ENCODE measurements around the gene FADS6. TPM values are rescaled to one million over a fixed set of nuclear protein-coding genes. Genes with fewer than 3 reads are reported as not detected.
"Not testable (repeated sequence)": the region's sequence is repeated elsewhere in the genome, so short reads cannot be mapped to it uniquely, and the experiment has no call there.

The FADS6 gene
- total and polyA plus RNA-seq, 2 donors = 0.48 to 0.96 TPM

DNA sequence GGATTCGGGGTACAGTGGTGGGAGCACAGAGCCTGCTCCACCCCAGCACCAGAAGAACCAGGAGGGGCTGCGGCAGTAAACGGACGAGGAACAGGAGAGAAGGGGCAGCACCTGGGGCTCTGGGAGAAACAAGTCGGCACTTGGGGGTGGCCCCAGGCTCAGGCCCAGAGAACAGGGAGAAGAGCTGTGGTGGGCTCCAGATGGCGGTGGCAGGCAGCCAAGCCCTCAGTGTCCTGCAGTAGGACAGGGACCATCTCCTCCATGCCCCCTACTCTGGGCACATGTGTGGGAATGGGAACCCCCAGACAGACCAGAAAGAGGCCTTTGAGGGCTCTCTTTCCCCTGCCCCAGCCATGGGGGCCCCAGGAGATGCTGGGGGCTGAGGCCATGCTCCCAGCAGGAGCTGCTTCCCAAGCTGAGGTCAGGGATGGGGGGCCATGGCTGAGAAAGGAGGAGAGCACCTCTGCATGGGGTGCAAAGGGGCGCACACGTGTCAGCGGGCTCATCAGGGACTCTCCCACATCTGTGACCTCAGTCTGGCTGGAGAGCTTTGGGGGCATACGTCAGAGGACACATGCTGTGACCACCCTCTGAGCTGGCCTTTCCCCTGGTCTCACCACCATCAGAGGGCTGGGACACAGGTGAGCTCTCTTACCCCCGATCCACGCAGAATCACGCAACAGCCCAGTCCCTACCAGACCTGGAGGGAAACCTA, 22.9 kb upstream of the FADS6 start:
- H3K4me3 ChIP-seq (ENCODE audit: low read depth, low read length) = no peak overlapping the region
- H3K36me3 ChIP-seq (ENCODE audit: insufficient read depth) = no peaks in the 10 kb centered on the region
- no peak for DNase-seq (ENCODE audit: extremely low spot score)
- 80% methylated on average over 13 of the region's 13 CpGs for WGBS
- no peak overlapping the region for H3K27ac ChIP-seq (ENCODE audit: low read depth)
- no peaks in the 10 kb centered on the region for H3K4me1 ChIP-seq (ENCODE audit: insufficient read depth)

GRCh38 chr17:74911423-74911822, 18.0 kb upstream of the FADS6 start:
- not testable (repeated sequence) for H3K27ac ChIP-seq (ENCODE audit: low read depth); H3K4me1 ChIP-seq (ENCODE audit: insufficient read depth); DNase-seq (ENCODE audit: extremely low spot score); H3K4me3 ChIP-seq (ENCODE audit: low read depth, low read length); H3K36me3 ChIP-seq (ENCODE audit: insufficient read depth)
- WGBS = 69% methylated on average over 8 of the region's 8 CpGs

GRCh38 chr17:74909097-74909496, 15.7 kb upstream of the FADS6 start:
- DNase-seq (ENCODE audit: extremely low spot score); H3K4me3 ChIP-seq (ENCODE audit: low read depth, low read length); H3K4me1 ChIP-seq (ENCODE audit: insufficient read depth); H3K36me3 ChIP-seq (ENCODE audit: insufficient read depth); H3K27ac ChIP-seq (ENCODE audit: low read depth): not testable (repeated sequence)
- WGBS = 69% methylated on average over 4 of the region's 4 CpGs

DNA sequence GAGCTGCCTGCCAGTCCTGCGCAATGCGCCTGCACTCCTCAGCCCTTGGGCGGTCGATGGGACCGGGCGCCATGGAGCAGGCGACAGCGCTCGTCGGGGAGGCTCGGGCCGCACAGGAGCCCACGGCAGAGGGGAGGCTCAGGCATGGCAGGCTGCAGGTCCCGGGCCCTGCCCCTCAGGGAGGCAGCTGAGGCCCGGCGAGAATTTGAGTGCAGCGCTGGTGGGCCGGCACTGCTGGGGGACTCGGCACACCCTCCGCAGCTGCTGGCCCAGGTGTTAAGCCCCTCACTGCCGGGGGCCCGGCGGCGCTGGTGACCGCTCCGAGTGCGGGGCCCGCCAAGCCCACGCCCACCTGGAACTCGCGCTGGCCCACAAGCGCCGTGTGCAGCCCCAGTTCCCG, 13.6 kb upstream of the FADS6 start:
- no peak for DNase-seq (ENCODE audit: extremely low spot score)
- WGBS = 95% methylated on average over 34 of the region's 34 CpGs
- Histone ChIP-seq H3K36me3 (ENCODE audit: insufficient read depth) (no peaks in the 10 kb centered on the region), H3K4me3 (ENCODE audit: low read depth, low read length) (no peak overlapping the region), H3K27ac (ENCODE audit: low read depth) (no peak overlapping the region), H3K4me1 (ENCODE audit: insufficient read depth) (no peaks in the 10 kb centered on the region)

DNA sequence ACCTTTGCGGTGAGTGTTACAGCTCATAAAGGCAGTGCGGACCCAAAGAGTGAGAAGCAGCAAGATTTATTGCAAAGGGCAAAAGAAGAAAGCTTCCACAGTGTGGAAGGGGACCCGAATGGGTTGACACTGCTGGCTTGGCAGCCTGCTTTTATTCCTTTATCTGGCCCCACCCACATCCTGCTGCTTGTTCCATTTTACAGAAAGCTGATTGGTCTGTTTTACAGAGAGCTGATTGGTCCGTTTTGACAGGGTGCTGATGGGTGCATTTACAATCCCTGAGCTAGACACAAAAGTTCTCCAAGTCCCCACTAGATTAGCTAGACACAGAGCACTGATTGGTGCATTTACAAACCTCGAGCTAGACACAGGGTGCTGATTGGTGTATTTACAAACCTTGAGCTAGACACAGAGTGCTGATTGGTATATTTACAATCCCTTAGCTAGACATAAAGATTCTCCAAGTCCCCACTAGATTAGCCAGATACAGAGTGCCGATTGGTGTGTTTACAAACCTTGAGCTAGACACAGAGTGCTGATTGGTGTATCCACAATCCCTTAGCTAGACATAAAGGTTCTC, 12.9 kb upstream of the FADS6 start:
- not testable (repeated sequence) for H3K4me1 ChIP-seq (ENCODE audit: insufficient read depth); H3K36me3 ChIP-seq (ENCODE audit: insufficient read depth); H3K4me3 ChIP-seq (ENCODE audit: low read depth, low read length); DNase-seq (ENCODE audit: extremely low spot score); H3K27ac ChIP-seq (ENCODE audit: low read depth)
- WGBS = 60% methylated on average over 6 of the region's 6 CpGs

DNA sequence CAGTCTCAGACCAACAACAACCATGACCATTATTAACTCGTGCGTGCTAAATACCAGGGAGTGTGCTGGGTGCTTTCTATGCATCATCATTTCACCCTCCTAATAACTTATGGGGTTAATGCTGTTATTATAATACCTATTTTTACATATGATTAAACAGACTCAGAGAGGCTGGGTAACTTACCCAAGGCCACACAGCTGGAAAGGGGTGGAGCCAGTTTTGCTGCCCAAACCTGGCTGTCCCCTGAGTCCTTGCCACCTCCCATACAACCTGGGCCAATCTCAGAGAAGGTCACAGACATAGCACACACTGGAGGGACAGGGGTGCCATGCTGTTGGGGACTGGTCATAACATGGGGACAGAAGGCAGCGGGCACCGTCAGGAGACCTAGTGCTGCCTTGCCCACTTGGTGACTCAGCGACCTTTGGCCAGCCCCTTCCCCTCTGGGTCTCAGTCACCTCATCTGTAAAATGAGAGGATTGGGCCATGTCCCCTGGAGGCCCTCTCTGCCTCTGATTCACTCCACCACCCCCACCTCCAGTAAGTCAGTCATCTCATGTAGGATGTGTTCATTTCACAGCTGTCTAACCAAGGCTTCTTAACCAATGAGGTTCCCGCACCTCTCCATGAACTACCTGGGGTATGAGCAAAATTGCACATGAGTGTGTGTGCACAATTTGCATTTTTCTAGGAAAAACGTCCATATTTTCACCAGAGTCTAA, 11.4 kb upstream of the FADS6 start:
- WGBS = 77% methylated on average over 7 of the region's 7 CpGs
- Histone ChIP-seq H3K36me3 (ENCODE audit: insufficient read depth) (no peaks in the 10 kb centered on the region), H3K4me3 (ENCODE audit: low read depth, low read length) (no peak overlapping the region), H3K27ac (ENCODE audit: low read depth) (no peak overlapping the region), H3K4me1 (ENCODE audit: insufficient read depth) (no peaks in the 10 kb centered on the region)
- DNase-seq (ENCODE audit: extremely low spot score) = no peak

DNA sequence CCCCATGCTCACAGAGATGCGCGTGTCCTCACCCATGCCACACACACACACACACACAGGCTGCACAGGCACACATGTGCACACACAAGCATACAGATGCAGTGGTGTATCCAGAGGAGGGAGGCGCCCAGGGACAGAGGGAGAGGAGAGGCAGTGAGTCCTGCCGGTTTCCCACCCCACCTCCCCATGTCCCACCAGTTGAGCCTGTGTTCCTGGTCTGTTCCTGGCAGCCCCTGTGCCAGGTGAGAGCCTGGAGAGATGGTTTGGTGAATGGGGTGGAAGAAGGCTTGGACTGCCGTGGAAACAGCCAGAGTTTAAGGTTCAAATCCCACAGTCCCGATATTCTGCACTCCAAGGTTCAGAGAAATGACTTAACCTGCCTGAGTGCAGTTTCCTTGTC, 10.2 kb upstream of the FADS6 start:
- no peak for DNase-seq (ENCODE audit: extremely low spot score)
- Histone ChIP-seq H3K27ac (ENCODE audit: low read depth) (no peak overlapping the region), H3K4me1 (ENCODE audit: insufficient read depth) (no peaks in the 10 kb centered on the region), H3K4me3 (ENCODE audit: low read depth, low read length) (no peak overlapping the region), H3K36me3 (ENCODE audit: insufficient read depth) (no peaks in the 10 kb centered on the region)
- WGBS = 65% methylated on average over 6 of the region's 6 CpGs

- H3K27ac ChIP-seq (ENCODE audit: low read depth) = no peak overlapping the region
Observed at GRCh38 chr17:74903034-74903433, 9.6 kb upstream of the FADS6 start.

GRCh38 chr17:74901353-74902135, 8.1 kb upstream of the FADS6 start:
- no peak for DNase-seq (ENCODE audit: extremely low spot score)
- Histone ChIP-seq H3K4me1 (ENCODE audit: insufficient read depth) (no peaks in the 10 kb centered on the region), H3K4me3 (ENCODE audit: low read depth, low read length) (no peak overlapping the region), H3K36me3 (ENCODE audit: insufficient read depth) (no peaks in the 10 kb centered on the region), H3K27ac (ENCODE audit: low read depth) (no peak overlapping the region)
- 72% methylated on average over 14 of the region's 14 CpGs for WGBS

More at GRCh38 chr17:74903034-74903433, 9.6 kb upstream of the FADS6 start:
- DNase-seq (ENCODE audit: extremely low spot score) = no peak
- 80% methylated on average over 9 of the region's 9 CpGs for WGBS
- no peak overlapping the region for H3K4me3 ChIP-seq (ENCODE audit: low read depth, low read length)
- no peaks in the 10 kb centered on the region for H3K4me1 ChIP-seq (ENCODE audit: insufficient read depth)
- no peaks in the 10 kb centered on the region for H3K36me3 ChIP-seq (ENCODE audit: insufficient read depth)

- Histone ChIP-seq H3K27ac (ENCODE audit: low read depth) (no peak overlapping the region), H3K36me3 (ENCODE audit: insufficient read depth) (no peaks in the 10 kb centered on the region), H3K4me1 (ENCODE audit: insufficient read depth) (no peaks in the 10 kb centered on the region), H3K4me3 (ENCODE audit: low read depth, low read length) (no peak overlapping the region)
- 76% methylated on average over 8 of the region's 8 CpGs for WGBS
- no peak for DNase-seq (ENCODE audit: extremely low spot score)
Observed at GRCh38 chr17:74900208-74900607, 6.8 kb upstream of the FADS6 start.

DNA sequence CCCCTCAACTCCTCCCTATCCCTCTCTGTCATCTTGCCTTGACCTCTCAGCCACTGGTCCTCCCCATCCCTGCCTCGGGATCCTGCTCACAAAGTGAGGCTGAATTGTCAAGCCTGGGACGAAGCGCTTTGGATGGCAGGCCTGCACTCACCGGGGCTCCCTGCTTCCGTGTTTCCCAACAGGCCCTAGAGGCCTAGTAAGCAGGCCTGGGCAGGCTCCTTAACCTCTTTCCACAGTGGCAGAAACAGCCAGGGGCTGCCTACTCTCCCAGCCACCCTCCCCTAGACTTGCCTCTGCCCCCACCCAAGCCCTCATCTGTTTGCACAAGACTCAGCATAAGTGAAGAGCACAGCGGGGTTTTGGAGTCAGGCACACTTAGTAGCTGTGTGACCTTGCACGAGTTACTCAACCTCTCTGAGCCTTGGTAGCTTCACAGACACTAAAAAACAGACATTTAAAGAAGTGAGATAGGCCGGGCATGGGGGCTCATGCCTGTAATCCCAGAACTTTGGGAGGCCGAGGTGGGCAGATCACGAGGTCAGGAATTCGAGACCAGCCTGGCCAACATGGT, 5.0 kb upstream of the FADS6 start:
- no peak for DNase-seq (ENCODE audit: extremely low spot score)
- 72% methylated on average over 11 of the region's 11 CpGs for WGBS

GRCh38 chr17:74893936-74894671, 671 bp upstream of the FADS6 start:
- H3K27ac ChIP-seq (ENCODE audit: low read depth) = no peak overlapping the region
- no peaks in the 10 kb centered on the region for H3K36me3 ChIP-seq (ENCODE audit: insufficient read depth)
- peaks cover 3% of the 10 kb centered on the region for H3K4me1 ChIP-seq (ENCODE audit: insufficient read depth)
- WGBS = 25% methylated on average over 22 of the region's 22 CpGs
- DNase-seq (ENCODE audit: extremely low spot score) = no peak
- H3K4me3 ChIP-seq (ENCODE audit: low read depth, low read length) = no peak overlapping the region

More for the DNA sequence above, 5.0 kb upstream of the FADS6 start:
- Histone ChIP-seq H3K4me3 (ENCODE audit: low read depth, low read length) (no peak overlapping the region), H3K4me1 (ENCODE audit: insufficient read depth) (peaks cover 2% of the 10 kb centered on the region), H3K27ac (ENCODE audit: low read depth) (no peak overlapping the region), H3K36me3 (ENCODE audit: insufficient read depth) (no peaks in the 10 kb centered on the region)

Data from urinary bladder (tissue), 4 donors.